NCI-H1436 treated with DMSO at 0.1 percent for 48 hours (cell line): ENCODE data around the gene TSHZ2.
"Not testable (repeated sequence)": the region's sequence is repeated elsewhere in the genome, so short reads cannot be mapped to it uniquely, and the experiment has no call there.

ENCODE experiments used
- DNase-seq: peaks from one replicate; lab custom pipeline; 2025; lab: John Stamatoyannopoulos, UW

Gene TSHZ2

DNA sequence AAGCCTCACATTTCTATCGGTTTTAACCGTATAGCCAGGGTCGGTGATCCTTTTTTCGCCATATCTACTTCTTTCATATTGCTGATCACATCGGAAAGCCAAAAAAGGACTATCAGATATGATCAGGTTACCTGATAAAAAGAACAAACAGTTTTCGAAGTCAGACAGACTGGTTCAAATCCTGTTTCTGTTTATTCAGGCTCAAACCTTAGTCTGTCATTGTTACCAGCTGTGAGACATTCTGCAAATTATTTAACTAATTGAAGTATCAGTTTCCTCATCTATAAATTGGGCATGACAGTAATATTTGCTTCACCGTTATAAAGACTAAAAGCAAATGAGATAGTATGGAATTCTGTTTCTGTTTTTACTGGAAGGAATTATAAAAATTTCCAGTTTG lies 111.3 kb downstream of the TSHZ2 start:
- no peak for DNase-seq

DNA sequence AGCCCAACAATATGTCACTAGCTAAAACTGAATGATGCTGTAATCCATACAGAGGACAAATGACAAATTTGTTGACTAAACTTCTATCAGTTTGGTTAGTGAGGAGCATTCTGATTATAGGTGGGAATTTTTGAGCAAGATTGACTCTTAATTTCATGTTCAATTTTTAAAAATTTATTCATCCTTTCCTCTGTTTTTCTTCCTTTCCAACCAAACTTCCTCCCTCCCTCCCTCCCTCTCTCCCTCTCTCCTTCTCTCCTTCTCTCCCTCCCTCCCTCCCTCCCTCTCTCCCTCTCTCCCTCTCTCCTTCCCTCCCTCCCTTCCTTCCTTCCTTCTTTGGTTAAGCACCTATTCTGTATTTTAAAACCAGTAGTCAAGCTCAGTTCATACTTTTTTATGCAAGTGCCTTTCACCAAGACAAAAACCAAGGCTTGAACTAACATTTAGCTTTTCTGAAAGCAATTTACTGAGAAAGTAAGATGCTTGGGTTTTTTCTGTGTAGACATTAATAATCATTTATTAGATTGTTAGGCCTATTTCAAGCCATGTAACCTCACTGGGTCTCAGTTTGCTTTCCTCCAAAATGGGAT lies 112.3 kb downstream of the TSHZ2 start:
- no peak for DNase-seq

GRCh38 chr20:53085720-53086119 lies 113.6 kb downstream of the TSHZ2 start:
- DNase-seq, result no peak

DNA sequence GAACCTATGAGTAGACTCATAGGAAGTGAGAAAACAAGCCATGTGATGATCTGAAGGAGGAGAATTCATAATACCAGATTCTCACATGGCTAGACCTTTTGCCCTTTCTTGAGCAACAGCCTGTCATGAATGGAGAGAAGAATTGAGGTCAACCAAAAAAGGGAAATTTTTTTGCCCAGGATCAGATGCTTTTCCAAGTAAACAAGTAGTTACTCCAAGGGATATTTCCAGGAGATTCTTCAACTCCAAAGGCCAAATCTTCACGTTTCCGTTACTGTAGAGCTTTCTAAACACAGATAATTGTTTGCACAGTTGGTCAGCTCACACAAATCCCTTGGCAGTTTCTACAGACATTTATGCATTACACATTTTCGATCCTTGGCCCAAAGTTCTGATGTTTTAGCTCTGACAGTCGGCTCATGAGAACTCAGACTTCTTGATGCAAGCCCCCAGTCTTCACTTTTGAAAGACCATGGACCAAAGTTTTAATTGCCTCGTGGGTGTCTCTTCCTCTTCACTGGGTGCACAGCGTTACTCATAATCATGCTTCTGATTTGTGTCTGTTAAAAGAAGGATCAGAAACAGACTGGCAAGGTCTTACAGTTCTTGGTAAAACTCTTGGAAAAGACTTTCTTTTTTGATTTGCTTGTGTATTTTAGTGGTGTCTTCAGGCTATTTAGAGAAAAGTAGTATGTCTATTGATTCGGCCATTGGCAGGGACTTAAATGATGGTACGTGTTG lies 115.0 kb downstream of the TSHZ2 start:
- no peak for DNase-seq

- DNase-seq, result no peak
These were observed 116.6 kb downstream of the TSHZ2 start for GRCh38 chr20:53088786-53089185.

DNA sequence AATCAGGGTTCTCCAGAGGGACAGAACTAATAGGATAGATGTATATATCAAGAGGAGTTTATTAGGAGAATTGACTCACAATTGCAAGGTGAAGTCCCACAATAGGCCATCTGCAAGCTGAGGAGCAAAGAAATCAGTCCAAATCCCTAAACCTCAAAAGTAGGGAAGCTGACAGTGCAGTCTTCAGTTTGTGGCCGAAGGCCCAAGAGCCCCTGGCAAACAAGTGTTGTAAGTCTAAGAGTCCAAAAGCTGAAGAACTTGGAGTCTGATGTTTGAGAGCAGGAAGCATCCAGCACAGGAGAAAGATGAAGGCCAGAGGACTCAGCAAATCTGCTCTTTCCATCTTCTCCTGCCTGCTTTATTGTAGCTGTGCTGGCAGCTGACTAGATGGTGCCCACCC lies 117.7 kb downstream of the TSHZ2 start:
- DNase-seq, result not testable (repeated sequence)

- DNase-seq, result no peak
These were observed 119.6 kb downstream of the TSHZ2 start for GRCh38 chr20:53091789-53092188.

- DNase-seq, result no peak
These were observed 120.7 kb downstream of the TSHZ2 start for GRCh38 chr20:53092772-53093300.

- no peak for DNase-seq
These were observed 125.2 kb downstream of the TSHZ2 start for GRCh38 chr20:53097371-53097770.

DNA sequence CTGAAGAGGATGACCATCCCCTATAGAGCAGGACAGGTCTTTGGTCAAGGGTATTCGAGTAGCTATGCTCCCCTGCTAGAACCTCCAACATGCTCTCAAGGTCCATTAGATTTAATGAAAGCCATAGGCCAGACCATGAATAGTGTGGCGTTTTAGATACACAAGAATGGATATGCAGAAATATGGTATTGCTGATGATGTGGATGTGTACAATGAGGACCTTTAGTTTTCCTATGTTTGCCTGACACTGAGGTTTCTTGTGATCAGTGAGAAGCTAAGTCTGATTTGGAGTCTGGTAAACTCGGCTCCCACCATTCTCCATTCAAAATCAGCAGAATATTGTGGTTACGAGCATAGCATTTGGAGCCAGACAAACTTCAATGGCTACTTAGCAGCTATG lies 125.6 kb downstream of the TSHZ2 start:
- DNase-seq, result no peak

GRCh38 chr20:53098621-53099020 lies 126.5 kb downstream of the TSHZ2 start:
- no peak for DNase-seq

DNA sequence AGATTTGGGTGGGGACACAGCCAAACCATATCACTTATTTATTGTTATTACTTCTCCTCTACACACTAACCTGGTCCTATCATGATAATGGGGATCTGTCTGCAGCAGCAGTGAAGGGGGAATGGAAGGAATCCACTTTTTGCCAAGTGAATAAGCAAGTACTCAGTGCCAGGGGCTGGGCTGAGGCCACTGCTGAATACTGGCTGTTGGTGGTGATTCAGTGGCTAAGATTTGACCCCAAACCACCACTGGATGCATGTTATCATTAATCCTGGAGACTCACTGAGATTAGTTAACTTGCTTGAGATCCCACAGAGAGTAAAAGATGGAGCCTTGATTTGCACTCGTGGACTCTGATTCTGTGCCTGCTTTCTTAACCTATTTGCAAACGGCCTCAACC lies 127.7 kb downstream of the TSHZ2 start:
- DNase-seq, result no peak

DNA sequence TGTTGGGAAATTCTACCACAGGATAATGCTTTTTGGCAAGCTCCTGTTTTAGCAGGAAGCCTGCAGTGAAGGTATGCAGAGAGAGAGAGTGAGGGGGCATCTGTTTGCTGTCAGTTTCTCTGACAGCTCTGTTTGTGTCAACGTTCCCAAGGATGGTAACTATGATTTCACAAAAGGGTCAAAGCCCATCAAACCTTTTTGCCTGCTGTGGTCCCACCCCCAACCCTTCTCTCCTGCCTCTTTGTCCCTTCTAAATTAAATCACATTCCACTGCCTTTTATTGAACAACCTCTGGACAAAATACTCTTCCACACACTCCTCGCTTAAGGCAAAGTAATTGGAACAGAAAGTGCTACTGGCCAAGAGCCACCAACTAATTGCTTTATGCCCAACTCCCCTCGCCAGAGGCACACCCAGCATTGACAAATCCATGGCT lies 128.3 kb downstream of the TSHZ2 start:
- DNase-seq, result no peak

DNA sequence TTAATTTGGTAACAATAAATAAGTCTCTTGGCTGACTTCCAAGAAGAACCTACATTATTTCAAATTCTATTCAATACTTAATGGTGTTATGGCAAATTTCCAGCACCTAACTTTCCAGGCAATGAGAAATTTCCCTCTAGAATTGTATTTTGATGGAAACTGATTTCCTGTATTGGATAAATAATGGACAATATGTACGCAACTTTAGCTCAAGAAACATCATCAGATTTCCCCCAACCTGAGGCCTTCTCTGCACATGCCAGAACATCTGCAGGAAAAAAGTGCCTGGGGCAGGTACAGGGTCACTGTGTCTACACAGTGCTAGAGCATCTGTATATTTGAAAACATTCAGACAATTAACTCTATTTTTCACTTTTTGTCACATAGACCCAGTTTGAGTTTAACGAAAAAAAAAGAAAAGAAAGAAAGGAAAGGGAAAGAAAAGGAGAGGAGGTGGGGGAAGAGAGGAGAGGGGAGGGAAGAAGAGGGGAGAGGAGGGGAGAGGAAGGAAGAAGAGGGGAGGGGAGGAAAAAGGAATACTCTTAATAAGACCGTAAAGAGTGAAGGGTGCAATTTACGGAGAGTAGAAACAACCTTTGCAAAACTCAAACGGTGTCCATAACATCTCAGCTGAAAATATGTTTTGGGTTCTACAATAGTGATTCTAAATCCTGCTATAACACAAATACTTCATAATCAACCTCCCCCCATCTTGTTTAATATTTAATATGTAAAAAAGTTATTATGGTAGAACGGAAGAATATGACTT lies 130.0 kb downstream of the TSHZ2 start:
- DNase-seq, result no peak

DNA sequence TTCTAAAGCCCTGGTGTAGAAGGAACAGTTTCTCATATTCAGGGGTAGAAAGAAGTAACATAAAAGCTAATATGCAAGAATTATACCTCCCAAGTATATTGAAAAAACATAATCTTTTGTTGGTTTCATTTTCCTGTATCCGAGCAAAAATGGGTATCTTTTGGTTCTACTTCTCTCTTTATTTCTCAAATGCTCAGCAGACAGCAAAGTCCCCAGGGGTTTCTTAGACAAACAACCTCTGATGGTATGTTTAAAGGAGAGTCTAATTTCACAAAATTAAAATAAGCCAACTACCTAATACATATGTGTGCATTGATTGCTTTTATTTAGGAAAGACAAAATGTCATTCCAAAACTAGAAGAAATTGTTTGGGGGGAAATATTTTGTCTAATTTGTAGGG lies 131.0 kb downstream of the TSHZ2 start:
- DNase-seq, result no peak

GRCh38 chr20:53104884-53105283 lies 132.7 kb downstream of the TSHZ2 start:
- no peak for DNase-seq

- DNase-seq, result no peak
These were observed 144.6 kb downstream of the TSHZ2 start for GRCh38 chr20:53116733-53117132.

GRCh38 chr20:53122853-53123252 lies 150.7 kb downstream of the TSHZ2 start:
- DNase-seq, result no peak

GRCh38 chr20:53124075-53124551 lies 152.0 kb downstream of the TSHZ2 start:
- DNase-seq, result no peak

- no peak for DNase-seq
These were observed 152.6 kb downstream of the TSHZ2 start for GRCh38 chr20:53124803-53125202.

DNA sequence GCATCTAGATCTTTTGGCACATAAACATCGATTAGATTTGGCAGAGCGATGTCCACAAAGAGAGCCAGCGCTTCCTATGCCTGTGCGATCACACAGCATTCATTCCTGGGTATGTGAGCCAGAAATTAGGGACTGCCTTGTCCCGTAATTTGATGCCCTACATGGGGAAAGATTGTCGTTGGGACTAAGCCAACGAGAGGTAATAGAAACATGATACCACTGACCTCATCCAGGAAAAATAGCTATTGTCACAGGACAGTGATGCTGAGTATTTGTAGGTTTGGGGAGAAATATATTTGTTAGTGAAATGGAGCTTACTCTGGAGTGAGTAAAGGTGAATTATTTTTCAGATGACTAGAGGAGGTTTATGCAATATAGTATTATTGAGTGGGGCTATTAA lies 154.0 kb downstream of the TSHZ2 start:
- DNase-seq, result no peak

DNA sequence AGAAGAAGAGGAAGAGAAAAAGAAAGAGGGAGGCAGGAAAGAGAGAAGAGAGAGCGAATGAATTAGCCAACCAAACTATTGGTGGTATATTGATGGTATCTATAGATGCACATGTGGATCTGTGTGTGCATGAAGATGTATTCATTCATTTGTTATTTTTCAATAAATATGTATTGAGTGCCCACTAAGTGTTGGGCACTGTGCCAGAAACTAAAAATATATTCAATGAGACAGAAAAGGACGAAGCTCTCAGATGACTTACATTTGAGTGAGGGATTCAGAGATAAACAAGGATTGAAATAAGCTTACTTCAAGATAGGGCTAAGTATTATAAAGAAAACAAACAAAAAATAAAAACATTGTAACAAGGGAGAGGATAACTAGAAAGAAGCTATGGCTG lies 154.9 kb downstream of the TSHZ2 start:
- DNase-seq, result no peak

DNA sequence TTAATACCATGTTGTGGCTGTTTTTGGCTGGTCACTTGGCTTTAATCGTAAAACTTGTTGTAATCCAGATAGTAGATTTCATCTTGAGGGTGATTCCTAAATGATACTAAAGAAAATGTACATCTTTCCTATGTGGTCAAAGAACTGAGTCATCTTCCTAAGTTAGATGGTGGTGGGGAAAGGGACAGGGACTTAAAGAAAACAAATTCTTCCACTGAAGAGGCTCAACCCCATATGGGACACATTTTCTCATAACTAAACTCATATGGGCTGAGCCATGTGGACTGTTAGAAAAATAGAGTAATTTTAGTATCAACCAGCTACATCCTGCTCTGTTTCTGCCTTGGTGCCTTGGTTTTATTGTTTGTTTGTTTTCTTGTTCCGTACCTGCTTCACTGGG lies 155.8 kb downstream of the TSHZ2 start:
- no peak for DNase-seq
